ENCODE data around the gene NELFCD. TPM values are rescaled to one million over a fixed set of nuclear protein-coding genes. Genes with fewer than 3 reads are reported as not detected.

NELFCD gene
- total and polyA plus RNA-seq, 9 of the 15 experiments (the other 6 are each of a cell fraction or from before 2014, with no cell fraction given) = 11.7 to 163 (median 96.5) TPM

- peak; percentile 12; the same call in 1 of the 2 replicates for TF ChIP-seq NR4A1 (CRISPR knock-in tag; IDR thresholded peaks at IDR 0.05)
- TF ChIP-seq NR4A1 (tag; IDR thresholded peaks at IDR 0.05) = no peak
- peak; percentile 49 for TF ChIP-seq POLR2A (conservative IDR thresholded peaks at IDR 0.05)
- TF ChIP-seq KDM4B (IDR thresholded peaks at IDR 0.05; ENCODE audit: borderline replicate concordance in 2 of 2, low read depth in 1 of 2) = peak in 1 of 2 experiments; percentile 18; a peak in 1 of 4 replicates
These were observed 62.0 kb downstream of the NELFCD start (continued) for GRCh38 chr20:59042796-59043631.

DNA sequence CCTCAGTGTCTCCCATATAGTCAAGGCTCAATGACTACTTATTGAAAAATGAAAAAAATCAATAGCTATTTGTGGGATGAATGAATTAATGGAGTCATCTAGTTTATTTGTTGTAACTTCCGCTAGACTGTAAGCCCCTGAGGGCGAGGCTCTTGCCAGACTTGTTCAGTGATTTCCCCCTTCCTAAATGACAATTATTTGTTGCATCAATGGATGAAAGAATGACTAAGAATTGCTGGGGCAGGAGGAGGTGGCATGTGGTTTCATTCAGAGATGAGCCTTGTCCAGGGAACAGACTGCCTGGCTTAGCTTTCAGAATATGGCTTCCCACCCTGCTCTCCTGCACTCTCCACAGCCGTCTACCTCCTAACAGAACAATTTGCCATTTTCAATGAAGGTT, 62.6 kb downstream of the NELFCD start:
- POLR2A ChIA-PET = interaction anchor here (1.0 to 4.5 kb wide), 5 partner anchors 8 to 62 kb away, joined by 3 to 28 read pairs (median 3); partner anchors contain the start of gene ATP5F1E
- no peak for TF ChIP-seq THAP7 (CRISPR knock-in tag; IDR thresholded peaks at IDR 0.05)
- Histone ChIP-seq H3K9ac (ENCODE audit: insufficient read depth in 1 of 2, low read depth in 2 of 2, low read length in 2 of 2) (no peak overlapping the region), H3K9me3 (replicated peaks; ENCODE audit: control insufficient read depth, insufficient read depth, low read depth, low read length) (no peaks in the 10 kb centered on the region), H3K36me3 (ENCODE audit: control insufficient read depth, insufficient read depth, low read length) (peaks cover 24% of the 10 kb centered on the region), H3K79me2 (ENCODE audit: control insufficient read depth, insufficient read depth, low read length) (peaks cover 44% of the 10 kb centered on the region), H3K27ac (ENCODE audit: extremely low read depth, low read depth, low read length) (no peak overlapping the region), H3K27me3 (ENCODE audit: control insufficient read depth in 2 of 2, insufficient read depth in 2 of 2, low read length in 2 of 2) (no peaks in the 10 kb centered on the region), H2AFZ (ENCODE audit: low read depth, low read length) (peak overlapping the region; percentile 99), H3K9me1 (ENCODE audit: control insufficient read depth, insufficient read depth, low read length) (peaks cover 4% of the 10 kb centered on the region), H3K4me3 (no peak overlapping the region), H3K4me2 (ENCODE audit: insufficient read depth, low read length) (no peak overlapping the region), H4K20me1 (replicated peaks; ENCODE audit: control insufficient read depth, insufficient read depth, low read length) (peaks cover 5% of the 10 kb centered on the region), H3K4me1 (replicated peaks in 1 of 2; ENCODE audit: control insufficient read depth in 2 of 2, insufficient read depth in 2 of 2, low read length in 2 of 2) (peaks cover 12 to 29% of the 10 kb centered on the region in 2 experiments; a peak in 4 of 5 replicates)
- WGBS (ENCODE audit: insufficient coverage, low coverage, missing lambda C conversion rate) = 52% methylated on average over 3 of the region's 3 CpGs
- ATAC-seq (no peak), FAIRE-seq (no peak), DNase-seq (ENCODE audit: extremely low read depth in 1 of 4, low spot score in 3 of 4) (no peak)
- in situ Hi-C loops (cut with MboI) = no loop called here
- intact Hi-C loops (cut with micrococcal nuclease) = no loop called here
- CTCF ChIA-PET (ENCODE audit: low intra/inter-chr PET ratio) = no interaction called here
- BruUV-seq (replicated peaks) = no TSS peak
